Karpas-422 (cell line): ENCODE results near the gene COLEC12. TPM values are rescaled to one million over a fixed set of nuclear protein-coding genes. Genes with fewer than 3 reads are reported as not detected.

Source experiments
- DNase-seq: peaks from one replicate; pipeline ENCODE4 v3.0.0-alpha.2; 2015
- H2AFZ ChIP-seq: fragments of 200-600 bp; sonication (generic); 2 replicates; pipeline ENCODE4 v1.6.1; 2014; ENCODE audit warnings: antibody characterized with exemption, low read length, mixed read lengths
- H3K27ac ChIP-seq: fragments of 200-600 bp; sonication (generic); 2 replicates; pipeline ENCODE4 v1.5.1; 2014; ENCODE audit warnings: mild to moderate bottlenecking, low read length, moderate library complexity
- H3K27me3 ChIP-seq: fragments of 200-600 bp; sonication (generic); 2 replicates; pipeline ENCODE4 v1.6.1; 2014; ENCODE audit warnings: low read length, mixed read lengths
- H3K36me3 ChIP-seq: fragments of 200-600 bp; sonication (generic); 2 replicates; pipeline ENCODE4 v1.6.1; 2014; ENCODE audit warnings: low read length, mixed read lengths; ENCODE audit not compliant: insufficient read depth
- H3K4me1 ChIP-seq: fragments of 200-600 bp; sonication (generic); 2 replicates; pipeline ENCODE4 v1.6.1; 2014; ENCODE audit warnings: mild to moderate bottlenecking, low read length, mixed read lengths
- H3K4me2 ChIP-seq: fragments of 200-600 bp; sonication (generic); 2 replicates; pipeline ENCODE4 v1.6.1; 2014; ENCODE audit warnings: low read length, low read depth, mild to moderate bottlenecking; ENCODE audit not compliant: poor library complexity, severe bottlenecking
- H3K4me3 ChIP-seq: fragments of 200-600 bp; sonication (generic); 2 replicates; pipeline ENCODE4 v1.5.1; 2014; ENCODE audit warnings: mild to moderate bottlenecking, antibody characterized with exemption, low read length, mixed read lengths
- H3K79me2 ChIP-seq: fragments of 200-600 bp; sonication (generic); 2 replicates; pipeline ENCODE4 v1.6.1; 2014; ENCODE audit warnings: mild to moderate bottlenecking, low read length, mixed read lengths
- H3K9ac ChIP-seq: fragments of 200-600 bp; sonication (generic); 2 replicates; pipeline ENCODE4 v1.6.0; 2014; ENCODE audit warnings: low read length
- H3K9me2 ChIP-seq: fragments of 200-600 bp; sonication (generic), shearing (Covaris generic); replicated peaks from 2 replicates; pipeline ENCODE4 v1.6.0; 2014; ENCODE audit warnings: mild to moderate bottlenecking, low read length, moderate library complexity; ENCODE audit not compliant: insufficient read depth
- H3K9me3 ChIP-seq: fragments of 300-700, 200-600 bp; sonication (generic); 2 replicates; pipeline ENCODE4 v1.6.1; 2014; ENCODE audit warnings: low read length, mixed read lengths
- H4K20me1 ChIP-seq: fragments of 200-600 bp; sonication (generic); 2 replicates; pipeline ENCODE4 v1.6.1; 2014; ENCODE audit warnings: mild to moderate bottlenecking, antibody characterized with exemption, low read length, low read depth; ENCODE audit not compliant: insufficient read depth
- total RNA-seq: library from RNA; depleted of rRNA; stranded (reverse); fragments of >200 nt; shearing (Covaris generic); gene quantifications from 2 replicates; pipeline ENCODE4 v1.2.3, GENCODE V29; 2014; ENCODE audit warnings: low replicate concordance

Gene COLEC12
- total RNA-seq, 1 experiment from 2014 or later: not detected

- Histone ChIP-seq H2AFZ (no peak overlapping the region), H3K4me1 (no peaks in the 10 kb centered on the region), H3K79me2 (no peaks in the 10 kb centered on the region), H3K27ac (no peak overlapping the region), H3K9me2 (no peaks in the 10 kb centered on the region), H3K27me3 (no peaks in the 10 kb centered on the region), H3K4me3 (no peak overlapping the region), H3K4me2 (no peak overlapping the region), H3K36me3 (no peaks in the 10 kb centered on the region), H4K20me1 (no peaks in the 10 kb centered on the region), H3K9me3 (no peaks in the 10 kb centered on the region), H3K9ac (no peak overlapping the region)
- no peak for DNase-seq
Observed at GRCh38 chr18:361100-361732, 139.3 kb downstream of the COLEC12 start.

GRCh38 chr18:360676-361075 is 139.8 kb downstream of the COLEC12 start:
- Histone ChIP-seq H3K36me3 (no peaks in the 10 kb centered on the region), H3K4me2 (no peak overlapping the region), H3K4me1 (no peaks in the 10 kb centered on the region), H3K9me3 (no peaks in the 10 kb centered on the region), H3K9me2 (no peaks in the 10 kb centered on the region), H3K27me3 (no peaks in the 10 kb centered on the region), H3K9ac (no peak overlapping the region), H3K27ac (no peak overlapping the region), H3K79me2 (no peaks in the 10 kb centered on the region), H3K4me3 (no peak overlapping the region), H4K20me1 (no peaks in the 10 kb centered on the region), H2AFZ (no peak overlapping the region)
- DNase-seq: no peak

- no peak overlapping the region for H3K9ac ChIP-seq
- H4K20me1 ChIP-seq: no peaks in the 10 kb centered on the region
- no peaks in the 10 kb centered on the region for H3K36me3 ChIP-seq
- H3K9me2 ChIP-seq: no peaks in the 10 kb centered on the region
- no peak overlapping the region for H3K27ac ChIP-seq
- no peak overlapping the region for H3K4me3 ChIP-seq
- H3K27me3 ChIP-seq: no peaks in the 10 kb centered on the region
- H3K4me1 ChIP-seq: no peaks in the 10 kb centered on the region
- H2AFZ ChIP-seq: no peak overlapping the region
- no peaks in the 10 kb centered on the region for H3K79me2 ChIP-seq
- H3K4me2 ChIP-seq: no peak overlapping the region
- H3K9me3 ChIP-seq: no peaks in the 10 kb centered on the region
- DNase-seq: no peak
Observed at GRCh38 chr18:356778-357177, 143.7 kb downstream of the COLEC12 start.

- Histone ChIP-seq H3K27ac (no peak overlapping the region), H4K20me1 (no peaks in the 10 kb centered on the region), H3K4me2 (no peak overlapping the region)
Observed at GRCh38 chr18:355678-356077, 144.8 kb downstream of the COLEC12 start.

GRCh38 chr18:354471-354870 is 146.0 kb downstream of the COLEC12 start:
- Histone ChIP-seq H3K27ac (no peak overlapping the region), H2AFZ (no peak overlapping the region), H4K20me1 (no peaks in the 10 kb centered on the region), H3K9me2 (no peaks in the 10 kb centered on the region), H3K27me3 (no peaks in the 10 kb centered on the region), H3K36me3 (no peaks in the 10 kb centered on the region), H3K9ac (no peak overlapping the region), H3K4me1 (no peaks in the 10 kb centered on the region), H3K79me2 (no peaks in the 10 kb centered on the region), H3K4me2 (no peak overlapping the region), H3K9me3 (no peaks in the 10 kb centered on the region), H3K4me3 (no peak overlapping the region)
- no peak for DNase-seq

More at GRCh38 chr18:355678-356077, 144.8 kb downstream of the COLEC12 start:
- no peaks in the 10 kb centered on the region for H3K9me3 ChIP-seq
- no peak overlapping the region for H3K9ac ChIP-seq
- H3K79me2 ChIP-seq: no peaks in the 10 kb centered on the region
- no peak overlapping the region for H3K4me3 ChIP-seq
- H2AFZ ChIP-seq: no peak overlapping the region
- DNase-seq: no peak
- no peaks in the 10 kb centered on the region for H3K9me2 ChIP-seq
- H3K36me3 ChIP-seq: no peaks in the 10 kb centered on the region
- no peaks in the 10 kb centered on the region for H3K27me3 ChIP-seq
- H3K4me1 ChIP-seq: no peaks in the 10 kb centered on the region

GRCh38 chr18:354003-354402 is 146.5 kb downstream of the COLEC12 start:
- DNase-seq: no peak
- H3K79me2 ChIP-seq: no peaks in the 10 kb centered on the region
- no peak overlapping the region for H3K4me2 ChIP-seq
- no peak overlapping the region for H2AFZ ChIP-seq
- H3K9ac ChIP-seq: no peak overlapping the region
- no peaks in the 10 kb centered on the region for H3K9me2 ChIP-seq
- H3K4me3 ChIP-seq: no peak overlapping the region
- no peaks in the 10 kb centered on the region for H3K36me3 ChIP-seq
- H4K20me1 ChIP-seq: no peaks in the 10 kb centered on the region
- H3K27ac ChIP-seq: no peak overlapping the region
- no peaks in the 10 kb centered on the region for H3K27me3 ChIP-seq
- H3K9me3 ChIP-seq: no peaks in the 10 kb centered on the region
- H3K4me1 ChIP-seq: no peaks in the 10 kb centered on the region

- no peaks in the 10 kb centered on the region for H3K27me3 ChIP-seq
- H3K4me1 ChIP-seq: no peaks in the 10 kb centered on the region
- no peak overlapping the region for H3K27ac ChIP-seq
- no peaks in the 10 kb centered on the region for H3K79me2 ChIP-seq
- H3K4me2 ChIP-seq: no peak overlapping the region
- no peak overlapping the region for H2AFZ ChIP-seq
- no peak overlapping the region for H3K4me3 ChIP-seq
- no peaks in the 10 kb centered on the region for H3K9me2 ChIP-seq
- no peaks in the 10 kb centered on the region for H3K9me3 ChIP-seq
- DNase-seq: no peak
- no peak overlapping the region for H3K9ac ChIP-seq
- no peaks in the 10 kb centered on the region for H3K36me3 ChIP-seq
- H4K20me1 ChIP-seq: no peaks in the 10 kb centered on the region
Observed at GRCh38 chr18:352438-352837, 148.1 kb downstream of the COLEC12 start.

- no peaks in the 10 kb centered on the region for H3K9me3 ChIP-seq
- H3K4me3 ChIP-seq: no peak overlapping the region
- no peaks in the 10 kb centered on the region for H3K9me2 ChIP-seq
- no peak overlapping the region for H3K4me2 ChIP-seq
- no peaks in the 10 kb centered on the region for H3K27me3 ChIP-seq
- H3K79me2 ChIP-seq: no peaks in the 10 kb centered on the region
- H2AFZ ChIP-seq: no peak overlapping the region
- H3K27ac ChIP-seq: no peak overlapping the region
- H3K36me3 ChIP-seq: no peaks in the 10 kb centered on the region
- no peaks in the 10 kb centered on the region for H4K20me1 ChIP-seq
- H3K9ac ChIP-seq: no peak overlapping the region
- no peaks in the 10 kb centered on the region for H3K4me1 ChIP-seq
- no peak for DNase-seq
Observed at GRCh38 chr18:350953-351572, 149.4 kb downstream of the COLEC12 start.
